Measurements from ENCODE around the gene PLB1. TPM values are rescaled to one million over a fixed set of nuclear protein-coding genes. Genes with fewer than 3 reads are reported as not detected.

Gene PLB1
- total and polyA plus RNA-seq, 7 experiments from 2014 or later, result 0.47 to 6.4 (median 1.2) TPM

DNA sequence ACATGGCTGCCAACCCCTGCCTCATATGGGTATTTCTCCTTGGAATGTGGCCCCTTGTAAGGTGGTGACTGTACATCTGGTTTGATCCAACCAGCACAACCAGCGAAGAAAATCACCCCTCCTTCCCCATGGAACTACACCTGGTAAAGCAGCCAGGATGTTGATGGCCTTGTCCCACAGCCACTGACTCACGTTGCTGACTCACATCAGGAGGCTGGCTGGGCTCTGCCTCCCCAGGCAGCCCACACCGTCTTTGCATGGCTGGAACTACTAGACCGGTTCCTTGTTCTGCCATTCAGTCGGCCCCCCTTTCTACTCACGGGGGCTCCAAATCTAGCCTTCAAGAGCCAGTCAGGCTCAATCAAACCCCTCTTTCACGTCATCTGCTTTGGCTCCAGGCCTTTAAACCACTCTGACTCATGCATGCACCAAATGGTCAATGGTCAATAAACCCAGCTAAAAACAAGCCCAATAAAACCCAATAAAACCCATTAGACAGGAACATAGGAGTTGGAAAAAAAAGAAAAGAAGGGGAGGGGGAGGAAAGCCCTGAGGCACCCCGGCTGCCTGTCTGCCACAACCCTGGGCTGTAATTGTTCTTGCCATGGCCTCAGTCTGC, 114.8 kb downstream of the PLB1 start:
- peaks cover 6 to 43% (median 35%) of the 10 kb centered on the region in 7 donors for H3K4me1 Mint-ChIP-seq
- Histone ChIP-seq H3K4me3 (ENCODE audit: low read length) (no peak overlapping the region), H3K9me3 (ENCODE audit: control insufficient read depth in 2 of 3, low read length in 3 of 3) (no peaks in the 10 kb centered on the region), H3K27ac (ENCODE audit: low read depth, low read length) (no peak overlapping the region), H3K27me3 (ENCODE audit: control insufficient read depth in 2 of 2, insufficient read depth in 2 of 2, low read length in 2 of 2) (no peaks in the 10 kb centered on the region), H3K4me1 (ENCODE audit: control insufficient read depth in 2 of 2, insufficient read depth in 2 of 2, low read length in 2 of 2) (peaks cover 8 to 34% of the 10 kb centered on the region in 2 donors), H3K36me3 (ENCODE audit: control insufficient read depth in 2 of 3, insufficient read depth in 3 of 3, low read length in 3 of 3) (no peaks in the 10 kb centered on the region)
- no peaks in the 10 kb centered on the region for H3K27me3 Mint-ChIP-seq
- DNase-seq (peak in 1 of 9 donors; percentile 49), ATAC-seq (no peak)
- H3K36me3 Mint-ChIP-seq, result peaks cover 0 to 20% (median 4%) of the 10 kb centered on the region in 5 donors
- H3K27ac Mint-ChIP-seq, result peak overlapping the region in 7 of 9 donors; percentile 38 to 70 (median 52)
- POLR2A ChIA-PET, result interaction anchor here (1.3 to 6.6 kb wide), 2 partner anchors 13 to 15 kb away, joined by 5 to 53 read pairs; no protein-coding TSS in a partner anchor
- intact Hi-C loops (cut with micrococcal nuclease), result no loop called here
- CTCF ChIA-PET, result interaction anchor here (1.5 to 2.3 kb wide), 2 partner anchors 11 to 16 kb away, joined by 4 to 12 read pairs; no protein-coding TSS in a partner anchor
- peaks cover 0 to 4% (median 0%) of the 10 kb centered on the region in 11 donors for H3K9me3 Mint-ChIP-seq
- H3K4me3 Mint-ChIP-seq, result peak overlapping the region in 1 of 10 donors; percentile 22

DNA sequence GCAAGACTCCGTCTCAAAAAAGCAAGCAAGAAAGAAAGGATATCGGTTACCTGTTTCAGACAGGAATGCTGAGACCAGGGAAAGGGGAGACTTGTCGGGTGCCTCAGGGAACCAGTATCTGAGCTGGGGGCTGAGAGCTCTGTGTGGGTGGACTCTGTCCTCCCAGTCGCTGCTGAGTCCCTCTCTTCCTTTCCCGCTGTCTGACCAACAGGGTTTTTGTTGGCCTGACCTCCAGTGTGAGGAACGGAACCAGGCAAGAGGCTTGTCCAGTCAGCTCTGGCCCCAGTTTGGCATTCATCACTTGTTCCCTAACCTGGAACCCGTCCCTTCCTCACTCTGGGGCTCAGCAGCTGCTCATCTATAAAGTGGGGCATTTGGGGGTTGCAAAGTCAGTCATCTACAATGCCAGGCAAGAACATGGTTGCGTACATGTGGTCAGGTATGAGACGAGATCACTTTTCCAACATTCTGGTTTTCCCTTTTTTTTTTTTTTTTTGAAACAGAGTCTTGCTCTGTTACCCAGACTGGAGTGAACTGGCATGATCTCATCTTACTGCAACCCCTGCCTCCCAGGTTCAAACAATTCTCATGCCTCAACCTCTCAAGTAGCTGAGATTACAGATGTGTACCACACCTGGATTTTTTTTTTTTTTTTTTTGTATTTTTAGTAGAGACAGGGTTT, 116.4 kb downstream of the PLB1 start:
- peaks cover 0 to 20% (median 4%) of the 10 kb centered on the region in 5 donors for H3K36me3 Mint-ChIP-seq
- H3K36me3 ChIP-seq (ENCODE audit: control insufficient read depth in 2 of 3, insufficient read depth in 3 of 3, low read length in 3 of 3), result no peaks in the 10 kb centered on the region
- peaks cover 0 to 4% (median 0%) of the 10 kb centered on the region in 11 donors for H3K9me3 Mint-ChIP-seq
- ChIA-PET POLR2A (interaction anchor here (0.7 to 6.6 kb wide), 10 partner anchors 11 to 504 kb away, joined by 3 to 53 read pairs (median 3); partner anchors contain the start of gene PPP1CB), CTCF (interaction anchor here (0.6 to 2.4 kb wide), 7 partner anchors 10 to 148 kb away, joined by 3 to 18 read pairs (median 4); partner anchors contain the start of gene PPP1CB)
- no peak for ATAC-seq
- peaks cover 3 to 42% (median 34%) of the 10 kb centered on the region in 7 donors for H3K4me1 Mint-ChIP-seq
- no peaks in the 10 kb centered on the region for H3K27me3 ChIP-seq (ENCODE audit: control insufficient read depth in 2 of 2, insufficient read depth in 2 of 2, low read length in 2 of 2)
- H3K4me3 Mint-ChIP-seq, result no peak overlapping the region
- H3K27ac Mint-ChIP-seq, result peak overlapping the region in 6 of 9 donors; percentile 3 to 70 (median 28)
- intact Hi-C loops (cut with micrococcal nuclease), result no loop called here
- no peaks in the 10 kb centered on the region for H3K27me3 Mint-ChIP-seq
- no peak for DNase-seq
- no peak overlapping the region for H3K4me3 ChIP-seq (ENCODE audit: low read length)
- H3K27ac ChIP-seq (ENCODE audit: low read depth, low read length), result no peak overlapping the region
- peaks cover 8 to 49% of the 10 kb centered on the region in 2 donors for H3K4me1 ChIP-seq (ENCODE audit: control insufficient read depth in 2 of 2, insufficient read depth in 2 of 2, low read length in 2 of 2)
- no peaks in the 10 kb centered on the region for H3K9me3 ChIP-seq (ENCODE audit: control insufficient read depth in 2 of 3, low read length in 3 of 3)

DNA sequence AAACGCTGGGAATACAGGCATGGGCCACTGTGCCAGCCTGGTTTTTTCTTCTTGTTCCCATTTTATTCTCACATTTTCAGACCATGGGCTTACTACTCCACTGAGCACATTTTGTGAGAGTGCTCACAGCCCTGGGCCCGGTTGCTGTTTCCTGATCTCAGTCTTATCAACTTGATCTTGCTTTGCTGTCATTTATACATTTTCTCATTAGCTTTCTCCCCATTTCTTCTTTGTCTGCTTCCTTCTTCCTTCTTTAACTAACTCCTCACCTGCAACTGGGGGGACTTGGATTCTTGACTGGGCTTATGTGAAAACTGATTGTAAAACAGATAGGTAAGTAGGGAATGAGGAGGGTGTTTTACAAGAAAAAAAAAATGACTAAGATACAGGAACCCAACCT, 117.3 kb downstream of the PLB1 start:
- Histone ChIP-seq H3K9me3 (ENCODE audit: control insufficient read depth in 2 of 3, low read length in 3 of 3) (no peaks in the 10 kb centered on the region), H3K4me1 (ENCODE audit: control insufficient read depth in 2 of 2, insufficient read depth in 2 of 2, low read length in 2 of 2) (peaks cover 8 to 58% of the 10 kb centered on the region in 2 donors), H3K27ac (ENCODE audit: low read depth, low read length) (peak overlapping the region; percentile 81), H3K27me3 (ENCODE audit: control insufficient read depth in 2 of 2, insufficient read depth in 2 of 2, low read length in 2 of 2) (no peaks in the 10 kb centered on the region), H3K36me3 (ENCODE audit: control insufficient read depth in 2 of 3, insufficient read depth in 3 of 3, low read length in 3 of 3) (no peaks in the 10 kb centered on the region), H3K4me3 (ENCODE audit: low read length) (peak overlapping the region; percentile 22)
- CTCF ChIA-PET, result interaction anchor here (1.0 to 2.4 kb wide), 3 partner anchors 8 to 18 kb away, joined by 3 to 18 read pairs (median 3); no protein-coding TSS in a partner anchor
- Mint-ChIP-seq H3K27ac (no peak overlapping the region), H3K9me3 (peaks cover 0 to 4% (median 0%) of the 10 kb centered on the region in 11 donors), H3K36me3 (peaks cover 0 to 20% (median 4%) of the 10 kb centered on the region in 5 donors), H3K4me1 (peaks cover 8 to 52% (median 34%) of the 10 kb centered on the region in 7 donors), H3K27me3 (no peaks in the 10 kb centered on the region), H3K4me3 (no peak overlapping the region)
- intact Hi-C loops (cut with micrococcal nuclease), result loop anchor here (1.0 kb wide), 3 partner anchors 8 to 138 kb away; partner anchors contain the start of gene PPP1CB (in 1 of the 2)
- POLR2A ChIA-PET, result interaction anchor here (0.7 to 6.6 kb wide), 7 partner anchors 10 to 503 kb away, joined by 3 to 53 read pairs (median 4); partner anchors contain the start of gene PPP1CB
- ATAC-seq (peak; percentile 46), DNase-seq (peak in 5 of 9 donors; percentile 22 to 47 (median 44))

DNA sequence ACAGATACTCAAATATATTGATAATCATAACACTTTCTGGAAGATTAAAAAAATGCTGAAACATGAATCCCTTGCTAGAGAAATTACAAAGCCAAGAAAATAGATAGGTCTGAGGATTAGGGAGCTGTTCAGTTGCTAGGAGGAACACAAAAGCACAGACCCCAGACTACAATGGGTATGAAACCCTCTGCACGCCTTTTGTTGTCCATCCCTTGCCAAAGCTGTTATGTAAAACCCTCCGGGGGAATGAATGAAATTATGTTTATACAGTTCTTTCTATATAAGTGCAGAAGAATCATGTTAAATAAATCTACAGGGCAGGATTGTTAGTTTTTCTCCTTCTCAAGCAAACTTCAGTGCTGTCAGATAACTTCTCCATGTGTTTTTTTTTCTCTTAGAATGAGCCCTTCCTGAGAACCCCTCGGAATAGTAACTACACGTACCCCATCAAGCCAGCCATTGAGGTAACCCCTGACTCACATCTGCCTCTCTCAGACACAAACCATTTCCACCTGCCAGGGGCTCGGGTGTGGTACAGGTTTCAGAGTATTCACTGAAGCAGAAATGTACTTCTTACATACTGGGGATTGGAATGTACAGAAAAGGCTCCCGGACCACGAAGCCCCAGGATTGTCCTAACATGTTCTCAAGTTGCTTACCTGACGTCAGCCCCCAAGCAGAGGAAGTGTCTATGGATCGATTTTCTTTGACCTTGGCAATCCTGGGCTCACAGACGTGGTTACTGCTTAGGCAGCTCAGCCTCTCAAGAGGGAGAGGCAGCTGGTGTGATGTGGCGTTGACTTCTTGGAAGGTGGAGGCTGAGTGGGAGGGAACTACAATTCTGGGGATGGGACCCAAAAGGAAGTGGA, 118.0 kb downstream of the PLB1 start:
- ChIA-PET POLR2A (interaction anchor here (1.2 to 6.6 kb wide), 6 partner anchors 9 to 138 kb away, joined by 3 to 53 read pairs (median 6); partner anchors contain the start of gene PPP1CB), CTCF (interaction anchor here (1.0 to 2.4 kb wide), 3 partner anchors 9 to 19 kb away, joined by 3 to 18 read pairs (median 3); no protein-coding TSS in a partner anchor)
- Histone ChIP-seq H3K36me3 (ENCODE audit: control insufficient read depth in 2 of 3, insufficient read depth in 3 of 3, low read length in 3 of 3) (no peaks in the 10 kb centered on the region), H3K9me3 (ENCODE audit: control insufficient read depth in 2 of 3, low read length in 3 of 3) (no peaks in the 10 kb centered on the region), H3K27me3 (ENCODE audit: control insufficient read depth in 2 of 2, insufficient read depth in 2 of 2, low read length in 2 of 2) (no peaks in the 10 kb centered on the region), H3K4me1 (ENCODE audit: control insufficient read depth in 2 of 2, insufficient read depth in 2 of 2, low read length in 2 of 2) (peaks cover 8 to 65% of the 10 kb centered on the region in 2 donors), H3K4me3 (ENCODE audit: low read length) (peak overlapping the region; percentile 22), H3K27ac (ENCODE audit: low read depth, low read length) (peak overlapping the region; percentile 81)
- DNase-seq, result peak in 7 of 9 donors; percentile 28 to 47 (median 40)
- Mint-ChIP-seq H3K4me1 (peaks cover 10 to 55% (median 33%) of the 10 kb centered on the region in 7 donors), H3K27ac (no peak overlapping the region), H3K9me3 (peaks cover 0 to 4% (median 0%) of the 10 kb centered on the region in 11 donors), H3K27me3 (no peaks in the 10 kb centered on the region), H3K4me3 (no peak overlapping the region), H3K36me3 (peaks cover 0 to 17% (median 4%) of the 10 kb centered on the region in 5 donors)
- intact Hi-C loops (cut with micrococcal nuclease), result loop anchor here (1.0 kb wide), 4 partner anchors 7 to 137 kb away; partner anchors contain the start of gene PPP1CB (in 1 of the 2)
- ATAC-seq, result peak; percentile 13

DNA sequence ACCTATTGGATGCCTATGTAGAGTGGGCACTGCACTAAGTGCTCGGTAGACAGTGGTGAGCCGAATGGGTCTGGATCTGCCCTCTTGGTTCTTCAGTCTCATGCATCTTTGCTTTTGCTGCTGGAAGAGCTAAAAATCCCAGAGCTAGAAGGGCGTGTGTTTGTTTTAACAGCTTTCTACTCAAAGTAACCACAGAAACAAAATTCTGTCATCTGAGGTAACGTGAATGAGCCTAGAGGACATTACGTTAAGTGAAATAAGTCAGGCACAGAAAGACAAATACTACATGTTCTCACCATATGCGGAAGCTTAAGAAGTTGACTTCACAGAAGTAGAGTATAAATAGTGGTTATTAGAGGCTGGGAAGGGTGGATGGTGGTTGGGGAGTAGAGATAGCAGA, 119.8 kb downstream of the PLB1 start:
- ATAC-seq (peak; percentile 81), DNase-seq (peak in 7 of 9 donors; percentile 65 to 83 (median 73))
- Histone ChIP-seq H3K27ac (ENCODE audit: low read depth, low read length) (peak overlapping the region; percentile 81), H3K4me3 (ENCODE audit: low read length) (no peak overlapping the region), H3K4me1 (ENCODE audit: control insufficient read depth in 2 of 2, insufficient read depth in 2 of 2, low read length in 2 of 2) (peaks cover 17 to 83% of the 10 kb centered on the region in 2 donors), H3K36me3 (ENCODE audit: control insufficient read depth in 2 of 3, insufficient read depth in 3 of 3, low read length in 3 of 3) (no peaks in the 10 kb centered on the region), H3K27me3 (ENCODE audit: control insufficient read depth in 2 of 2, insufficient read depth in 2 of 2, low read length in 2 of 2) (no peaks in the 10 kb centered on the region), H3K9me3 (ENCODE audit: control insufficient read depth in 2 of 3, low read length in 3 of 3) (no peaks in the 10 kb centered on the region)
- intact Hi-C loops (cut with micrococcal nuclease), result no loop called here
- no peak overlapping the region for H3K27ac Mint-ChIP-seq
- H3K4me3 Mint-ChIP-seq, result no peak overlapping the region
- peaks cover 16 to 58% (median 24%) of the 10 kb centered on the region in 7 donors for H3K4me1 Mint-ChIP-seq
- no peaks in the 10 kb centered on the region for H3K9me3 Mint-ChIP-seq
- ChIA-PET POLR2A (interaction anchor here (0.7 to 6.6 kb wide), 8 partner anchors 8 to 136 kb away, joined by 3 to 53 read pairs (median 10); partner anchors contain the start of gene PPP1CB), CTCF (interaction anchor here (1.0 to 3.6 kb wide), 4 partner anchors 9 to 135 kb away, joined by 3 to 54 read pairs (median 6); partner anchors contain the start of gene PPP1CB)
- peaks cover 0 to 5% (median 0%) of the 10 kb centered on the region in 5 donors for H3K36me3 Mint-ChIP-seq
- no peaks in the 10 kb centered on the region for H3K27me3 Mint-ChIP-seq

Measured in naive thymus-derived CD4-positive, alpha-beta T cell (primary cell).